Stimulated activated CD4-positive, alpha-beta T cell treated with anti-CD3 and anti-CD28 coated beads, TNF-alpha, amount 100 ng/mL, for 48 hours (primary cell): ENCODE measurements around the gene PARD3B.

Experiments used
- DNase-seq, 3 donors: peaks; one replicate each; pipeline ENCODE4 v3.0.0-alpha.2; 2020; ENCODE audit warnings: low read depth in 3 of 3

Gene PARD3B

GRCh38 chr2:205499006-205499405 lies 953.7 kb downstream of the PARD3B start:
- no peak for DNase-seq

GRCh38 chr2:205500065-205500464 lies 954.8 kb downstream of the PARD3B start:
- DNase-seq: no peak

GRCh38 chr2:205500951-205501350 lies 955.7 kb downstream of the PARD3B start:
- no peak for DNase-seq

GRCh38 chr2:205501826-205502225 lies 956.6 kb downstream of the PARD3B start:
- DNase-seq: no peak

GRCh38 chr2:205505371-205505770 lies 960.1 kb downstream of the PARD3B start:
- no peak for DNase-seq

- no peak for DNase-seq
Observed at GRCh38 chr2:205509655-205510054, 964.4 kb downstream of the PARD3B start.

- no peak for DNase-seq
Observed at GRCh38 chr2:205510345-205510744, 965.1 kb downstream of the PARD3B start.

GRCh38 chr2:205511221-205511620 lies 965.9 kb downstream of the PARD3B start:
- no peak for DNase-seq

- no peak for DNase-seq
Observed at GRCh38 chr2:205511641-205512040, 966.4 kb downstream of the PARD3B start.

- no peak for DNase-seq
Observed at GRCh38 chr2:205520311-205520710, 975.0 kb downstream of the PARD3B start.

- DNase-seq: no peak
Observed at GRCh38 chr2:205524656-205525055, 979.4 kb downstream of the PARD3B start.

- no peak for DNase-seq
Observed at GRCh38 chr2:205527801-205528200, 982.5 kb downstream of the PARD3B start.

GRCh38 chr2:205531072-205531471 lies 985.8 kb downstream of the PARD3B start:
- DNase-seq: no peak

GRCh38 chr2:205531489-205532148 lies 986.3 kb downstream of the PARD3B start:
- no peak for DNase-seq

GRCh38 chr2:205535001-205535400 lies 989.7 kb downstream of the PARD3B start:
- DNase-seq: no peak

- DNase-seq: no peak
Observed at GRCh38 chr2:205539603-205540002, 994.3 kb downstream of the PARD3B start.

- no peak for DNase-seq
Observed at GRCh38 chr2:205540036-205540435, 994.8 kb downstream of the PARD3B start.

GRCh38 chr2:205543262-205543843 lies 998.1 kb downstream of the PARD3B start:
- DNase-seq: no peak

- no peak for DNase-seq
Observed at GRCh38 chr2:205543937-205544702, 998.8 kb downstream of the PARD3B start.

GRCh38 chr2:205545971-205546816 lies 1000.9 kb downstream of the PARD3B start:
- DNase-seq: no peak

GRCh38 chr2:205555566-205556230 lies 1010.4 kb downstream of the PARD3B start:
- DNase-seq: no peak

GRCh38 chr2:205556357-205556756 lies 1011.1 kb downstream of the PARD3B start:
- DNase-seq: no peak
